Ureter (tissue), 1 donor: ENCODE data around the gene CP. TPM values are rescaled to one million over a fixed set of nuclear protein-coding genes. Genes with fewer than 3 reads are reported as not detected.

Experiments
- DNase-seq: peaks from one replicate; pipeline ENCODE4 v3.0.0-alpha.2; 2020; ENCODE audit warnings: low spot score
- total RNA-seq: library from RNA; stranded (reverse); gene quantifications from one replicate; pipeline ENCODE4 v1.2.4, GENCODE V29; 2023
- donor health status: DM: yes; HTN: yes; CAD: no.

The CP gene
- total RNA-seq, 1 donor from 2014 or later = 12.5 TPM

GRCh38 chr3:149186219-149186618 is 35.4 kb downstream of the CP start:
- no peak for DNase-seq

- DNase-seq = no peak
Observed at GRCh38 chr3:149181182-149181581, 40.4 kb downstream of the CP start.

GRCh38 chr3:149180057-149180573 is 41.5 kb downstream of the CP start:
- peak; percentile 77 for DNase-seq

- DNase-seq = no peak
Observed at GRCh38 chr3:149179220-149179619, 42.4 kb downstream of the CP start.

GRCh38 chr3:149177122-149177521 is 44.5 kb downstream of the CP start:
- no peak for DNase-seq

GRCh38 chr3:149174901-149175300 is 46.7 kb downstream of the CP start:
- no peak for DNase-seq

GRCh38 chr3:149170672-149171071 is 51.0 kb downstream of the CP start:
- no peak for DNase-seq

- DNase-seq = no peak
Observed at GRCh38 chr3:149167898-149168297, 53.7 kb downstream of the CP start.

- DNase-seq = no peak
Observed at GRCh38 chr3:149163066-149163465, 58.6 kb downstream of the CP start.

- DNase-seq = no peak
Observed at GRCh38 chr3:149162007-149162406, 59.6 kb downstream of the CP start.

GRCh38 chr3:149160754-149161300 is 60.8 kb downstream of the CP start:
- no peak for DNase-seq

- DNase-seq = no peak
Observed at GRCh38 chr3:149153402-149153801, 68.2 kb downstream of the CP start.

GRCh38 chr3:149152420-149152819 is 69.2 kb downstream of the CP start:
- no peak for DNase-seq

- no peak for DNase-seq
Observed at GRCh38 chr3:149151843-149152242, 69.8 kb downstream of the CP start.

- no peak for DNase-seq
Observed at GRCh38 chr3:149150436-149150835, 71.2 kb downstream of the CP start.

GRCh38 chr3:149145974-149146373 is 75.7 kb downstream of the CP start:
- no peak for DNase-seq

GRCh38 chr3:149145356-149145755 is 76.3 kb downstream of the CP start:
- DNase-seq = no peak

GRCh38 chr3:149142682-149143081 is 78.9 kb downstream of the CP start:
- DNase-seq = no peak

GRCh38 chr3:149134575-149134974 is 87.1 kb downstream of the CP start:
- DNase-seq = no peak

- DNase-seq = no peak
Observed at GRCh38 chr3:149131589-149131988, 90.0 kb downstream of the CP start.

GRCh38 chr3:149129326-149130205 is 92.1 kb downstream of the CP start, which contains the start of gene HPS3:
TSS of gene HPS3 (plus strand) at chr3:149129638. CDS start at chr3:149129724, 86 bp downstream.
- peak; percentile 93 for DNase-seq

- no peak for DNase-seq
Observed at GRCh38 chr3:149128821-149129220, 92.8 kb downstream of the CP start.
